SK-N-SH treated with all-trans-retinoic acid at 6 μM for 48 hours (cell line): ENCODE measurements around the gene COQ10A.

Experiments used
- ATAC-seq: fragments of 200-7000 bp; cut with Tn5 transposase; 3 replicates; pipeline ENCODE4 v1.9.1; 2020; ENCODE audit warnings: mild to moderate bottlenecking, moderate library complexity
- ARNTL ChIP-seq: fragments of 450-650 bp; formaldehyde crosslinking; IDR thresholded peaks from 2 replicates; pipeline ENCODE4 v1.5.0; 2020; ENCODE audit warnings: low read depth, mild to moderate bottlenecking, moderate library complexity, borderline replicate concordance
- BACH2 ChIP-seq: fragments of 250-450 bp; sonication (Bioruptor Pico); IDR thresholded peaks from 2 replicates; pipeline ENCODE4 v1.9.0; 2021; ENCODE audit warnings: mild to moderate bottlenecking, borderline replicate concordance
- CSDC2 ChIP-seq: fragments of 250-450 bp; sonication (Bioruptor Pico); IDR thresholded peaks from 2 replicates; pipeline ENCODE4 v1.5.0; 2020; ENCODE audit warnings: mild to moderate bottlenecking, moderate library complexity
- CSRNP3 ChIP-seq: fragments of 250-450 bp; sonication (Bioruptor Pico); IDR thresholded peaks from 2 replicates; pipeline ENCODE4 v1.5.1; 2021; ENCODE audit warnings: mild to moderate bottlenecking, moderate library complexity
- ESRRG ChIP-seq: fragments of 250-450 bp; sonication (Bioruptor Pico); IDR thresholded peaks from 2 replicates; pipeline ENCODE4 v1.6.1; 2021; ENCODE audit warnings: mild to moderate bottlenecking
- GLIS3 ChIP-seq: fragments of 250-450 bp; sonication (Bioruptor Pico); IDR thresholded peaks from 2 replicates; pipeline ENCODE4 v1.5.0; 2020; ENCODE audit warnings: mild to moderate bottlenecking, moderate library complexity
- ISL1 ChIP-seq: fragments of 250-450 bp; sonication (Bioruptor Pico); IDR thresholded peaks from 2 replicates; pipeline ENCODE4 v2.1.2; 2022; ENCODE audit warnings: mild to moderate bottlenecking, moderate library complexity
- OSR1 ChIP-seq: fragments of 250-450 bp; sonication (Bioruptor Pico); IDR thresholded peaks from 2 replicates; pipeline ENCODE4 v1.8.0; 2022; ENCODE audit warnings: moderate library complexity, mild to moderate bottlenecking, inconsistent platforms
- PATZ1 ChIP-seq: fragments of 250-450 bp; sonication (Bioruptor Pico); IDR thresholded peaks from 2 replicates; pipeline ENCODE4 v1.8.0; 2020; ENCODE audit warnings: mild to moderate bottlenecking, moderate library complexity, borderline replicate concordance
- POU6F1 ChIP-seq: fragments of 250-450 bp; sonication (Bioruptor Pico); IDR thresholded peaks from 2 replicates; pipeline ENCODE4 v1.8.0; 2021; ENCODE audit warnings: low read depth, mild to moderate bottlenecking, moderate library complexity, borderline replicate concordance
- PPARA ChIP-seq: fragments of 250-450 bp; sonication (Bioruptor Pico); IDR thresholded peaks from 2 replicates; pipeline ENCODE4 v1.5.0; 2020; ENCODE audit warnings: mild to moderate bottlenecking, borderline replicate concordance
- RARB ChIP-seq: fragments of 250-450 bp; sonication (Bioruptor Pico); IDR thresholded peaks from 2 replicates; pipeline ENCODE4 v1.8.0; 2021; ENCODE audit warnings: mild to moderate bottlenecking, moderate library complexity
- SNAI2 ChIP-seq: fragments of 250-450 bp; sonication (Bioruptor Pico); IDR thresholded peaks from 2 replicates; pipeline ENCODE4 v1.5.0; 2020; ENCODE audit warnings: mild to moderate bottlenecking, moderate library complexity
- TCF4 ChIP-seq: fragments of 250-450 bp; sonication (Bioruptor Pico); IDR thresholded peaks from 2 replicates; pipeline ENCODE4 v1.8.0; 2021; ENCODE audit warnings: mild to moderate bottlenecking, moderate library complexity, borderline replicate concordance
- TOX ChIP-seq: fragments of 250-450 bp; sonication (Bioruptor Pico); IDR thresholded peaks from 2 replicates; pipeline ENCODE4 v1.8.0; 2021; ENCODE audit warnings: mild to moderate bottlenecking, moderate library complexity, borderline replicate concordance
- TSHZ2 ChIP-seq: fragments of 250-450 bp; sonication (Bioruptor Pico); IDR thresholded peaks from 2 replicates; pipeline ENCODE4 v1.5.0; 2020; ENCODE audit warnings: mild to moderate bottlenecking, moderate library complexity
- ZFP3 ChIP-seq: fragments of 250-450 bp; sonication (Bioruptor Pico); IDR thresholded peaks from 2 replicates; pipeline ENCODE4 v1.5.0; 2020; ENCODE audit warnings: mild to moderate bottlenecking, moderate library complexity
- ZFP30 ChIP-seq: fragments of 450-650 bp; formaldehyde crosslinking; IDR thresholded peaks from 2 replicates; pipeline ENCODE4 v1.5.0; 2022; ENCODE audit warnings: mild to moderate bottlenecking, moderate library complexity
- ZNF565 ChIP-seq: fragments of 450-650 bp; formaldehyde crosslinking; conservative IDR thresholded peaks from 2 replicates; pipeline ENCODE4 v1.5.0; 2020; ENCODE audit warnings: low read depth, mild to moderate bottlenecking, moderate library complexity
- ZNF70 ChIP-seq: fragments of 450-650 bp; formaldehyde crosslinking; IDR thresholded peaks from 2 replicates; pipeline ENCODE4 v1.5.0; 2020; ENCODE audit warnings: mild to moderate bottlenecking, moderate library complexity
- ZNF8 ChIP-seq: fragments of 450-650 bp; formaldehyde crosslinking; IDR thresholded peaks from 2 replicates; pipeline ENCODE4 v1.5.0; 2020; ENCODE audit warnings: mild to moderate bottlenecking, moderate library complexity

Gene COQ10A

GRCh38 chr12:56256326-56256960 lies 10.3 kb upstream of the COQ10A start:
- TF ChIP-seq POU6F1 (CRISPR knock-in tag) (no peak), PATZ1 (CRISPR knock-in tag) (peak; percentile 95; the same call in 1 of the 2 replicates)
- TF ChIP-seq, all 23 proteins: peak for 1
- ATAC-seq: 0 out of 3 replicates have a peak, but pooled peaks have one; percentile 1

GRCh38 chr12:56257071-56257470 lies 9.7 kb upstream of the COQ10A start:
- TF ChIP-seq ZNF70 (CRISPR knock-in tag) (no peak), ARNTL (CRISPR knock-in tag) (no peak), OSR1 (CRISPR knock-in tag) (no peak), TCF4 (CRISPR knock-in tag) (no peak), CSRNP3 (no peak), ZNF565 (CRISPR knock-in tag) (no peak), SNAI2 (CRISPR knock-in tag) (no peak), PPARA (CRISPR knock-in tag) (no peak), CSDC2 (CRISPR knock-in tag) (no peak), TOX (CRISPR knock-in tag) (no peak), ZNF8 (CRISPR knock-in tag) (no peak), ESRRG (no peak), BACH2 (CRISPR knock-in tag) (no peak)
- no peak for ATAC-seq

- ATAC-seq: peak; percentile 64
- TF ChIP-seq ZFP30 (CRISPR knock-in tag) (no peak), TSHZ2 (CRISPR knock-in tag) (no peak), GLIS3 (CRISPR knock-in tag) (no peak), ZNF565 (CRISPR knock-in tag) (no peak), BACH2 (CRISPR knock-in tag) (no peak), PPARA (CRISPR knock-in tag) (no peak), ISL1 (no peak), OSR1 (CRISPR knock-in tag) (no peak), RARB (no peak), ZNF8 (CRISPR knock-in tag) (no peak), ZFP3 (CRISPR knock-in tag) (no peak)
These were observed 9.2 kb upstream of the COQ10A start for GRCh38 chr12:56257491-56258067.
